ENCODE results near the gene CHMP5. TPM values are rescaled to one million over a fixed set of nuclear protein-coding genes. Genes with fewer than 3 reads are reported as not detected.

Gene CHMP5
- total and polyA plus RNA-seq, 10 of the 15 experiments (the other 5 are each of a cell fraction or from before 2014, with no cell fraction given): 40.3 to 179 (median 78.6) TPM

- H3K9ac ChIP-seq (ENCODE audit: control insufficient read depth, insufficient read depth, low read length): peak overlapping the region; percentile 99
- ChIA-PET SMC1A (ENCODE audit: uncharacterized antibody, unreplicated experiment) (interaction anchor here (0.5 to 1.4 kb wide), 5 partner anchors 25 to 914 kb away, joined by 3 to 4 read pairs (median 3); partner anchors contain the start of genes NFX1 and UBAP1), POLR2A (interaction anchor here (0.6 to 1.9 kb wide), 7 partner anchors 18 to 241 kb away, joined by 3 to 10 read pairs (median 3); partner anchors contain the start of genes B4GALT1, DNAJA1 and NFX1), CTCF (interaction anchor here (1.1 to 1.3 kb wide), 2 partner anchors 22 to 39 kb away, joined by 3 to 5 read pairs; no protein-coding TSS in a partner anchor), RAD21 (ENCODE audit: unreplicated experiment) (interaction anchor here (0.8 kb wide), 1 partner anchor 25 kb away, joined by 3 read pairs; the partner anchor contains the start of gene NFX1)
- in situ Hi-C loops (cut with MboI): no loop called here
- BruUV-seq (replicated peaks): TSS peak; percentile 59
- H3K27me3 ChIP-seq (replicated peaks in 1 of 2; ENCODE audit: control insufficient read depth in 2 of 2, insufficient read depth in 2 of 2, low read length in 1 of 2): no peaks in the 10 kb centered on the region
- FAIRE-seq (no peak), ATAC-seq (no peak), DNase-seq (ENCODE audit: low read depth, low spot score) (no peak)
- H3K4me2 ChIP-seq (ENCODE audit: control insufficient read depth, insufficient read depth): peak overlapping the region; percentile 93
- H3K36me3 ChIP-seq (ENCODE audit: control insufficient read depth in 2 of 2, insufficient read depth in 2 of 2, low read length in 1 of 2): peaks cover 0 to 28% of the 10 kb centered on the region in 2 experiments; a peak in 2 of 4 replicates
- H4K20me1 ChIP-seq (ENCODE audit: control insufficient read depth, insufficient read depth): no peaks in the 10 kb centered on the region
- peak overlapping the region; percentile 98 for H3K27ac ChIP-seq (ENCODE audit: control insufficient read depth, insufficient read depth)
- no peaks in the 10 kb centered on the region for H3K9me3 ChIP-seq (replicated peaks; ENCODE audit: control insufficient read depth, insufficient read depth, low read length)
- H3K4me1 ChIP-seq (ENCODE audit: control insufficient read depth, insufficient read depth, low read length): peaks cover 8% of the 10 kb centered on the region
- peak overlapping the region; percentile 97 for H3K4me3 ChIP-seq
- intact Hi-C loops (cut with micrococcal nuclease; ENCODE audit: unreplicated experiment): no loop called here
- H3K79me2 ChIP-seq (ENCODE audit: control insufficient read depth, insufficient read depth, low read length): peaks cover 68% of the 10 kb centered on the region
- peak overlapping the region; percentile 30; the same call in 1 of the 2 replicates for H2AFZ ChIP-seq (ENCODE audit: control insufficient read depth, low read depth, low read length)
- WGBS (ENCODE audit: insufficient coverage, insufficient replicate concordance, low lambda C conversion rate, missing lambda C conversion rate): 11% methylated on average over 13 of the region's 13 CpGs
- TF ChIP-seq NFXL1 (IDR thresholded peaks at IDR 0.05; ENCODE audit: borderline replicate concordance) (no peak), HSF1 (IDR thresholded peaks at IDR 0.05; ENCODE audit: low read depth, low read length) (no peak), NFYA (IDR thresholded peaks at IDR 0.05; ENCODE audit: borderline replicate concordance, low read depth, low read length) (no peak), MXI1 (IDR thresholded peaks at IDR 0.05; ENCODE audit: low read depth, low read length) (no peak), HDGF (IDR thresholded peaks at IDR 0.05) (peak; percentile 94), NRF1 (conservative IDR thresholded peaks at IDR 0.05; ENCODE audit: low read depth, low read length) (no peak), SIN3A (IDR thresholded peaks at IDR 0.05; ENCODE audit: low read depth, low read length) (no peak; the same call in 1 of the 2 replicates), EZH2 (IDR thresholded peaks at IDR 0.05; ENCODE audit: borderline replicate concordance, control insufficient read depth, low read depth, low read length) (no peak), SMARCA5 (IDR thresholded peaks at IDR 0.05) (no peak), RBBP5 (conservative IDR thresholded peaks at IDR 0.05) (no peak), POLR2A (IDR thresholded peaks at IDR 0.05; ENCODE audit: low read depth, low read length) (0 out of 2 replicates have a peak, but pooled peaks have one; percentile 47), JUND (IDR thresholded peaks at IDR 0.05; ENCODE audit: low read depth, low read length) (no peak), MLLT1 (IDR thresholded peaks at IDR 0.05) (0 out of 2 replicates have a peak, but pooled peaks have one; percentile 65), ASH2L (IDR thresholded peaks at IDR 0.05; ENCODE audit: borderline replicate concordance, low read depth) (no peak), SIX5 (IDR thresholded peaks at IDR 0.05; ENCODE audit: low read depth, low read length, severe bottlenecking) (no peak), POLR2AphosphoS5 (IDR thresholded peaks at IDR 0.05; ENCODE audit: low read length) (0 out of 2 replicates have a peak, but pooled peaks have one; percentile 50), PAX8 (IDR thresholded peaks at IDR 0.05) (no peak), KDM1A (IDR thresholded peaks at IDR 0.05; ENCODE audit: borderline replicate concordance) (no peak)
Measured at GRCh38 chr9:33265211-33265865, 489 bp downstream of the CHMP5 start.
